CMK (cell line): ENCODE data around the gene CPNE6.
A peak's percentile ranks its signal among the peaks of the same experiment; 100 is the strongest.

Experiments
- DNase-seq: peaks from one replicate; pipeline ENCODE4 v3.0.0-alpha.2; 2010; ENCODE audit warnings: low read depth

The CPNE6 gene

GRCh38 chr14:24086193-24086955 lies 15.0 kb downstream of the CPNE6 start:
- DNase-seq = no peak

GRCh38 chr14:24087004-24087403 lies 15.6 kb downstream of the CPNE6 start:
- DNase-seq = no peak

- no peak for DNase-seq
Observed at GRCh38 chr14:24088095-24088494, 16.7 kb downstream of the CPNE6 start.

- DNase-seq = no peak
Observed at GRCh38 chr14:24089890-24090289, 18.5 kb downstream of the CPNE6 start.

- DNase-seq = no peak
Observed at GRCh38 chr14:24092110-24092504, 20.7 kb downstream of the CPNE6 start.

- no peak for DNase-seq
Observed at GRCh38 chr14:24092505-24093206, 21.3 kb downstream of the CPNE6 start.

- DNase-seq = no peak
Observed at GRCh38 chr14:24093207-24093900, 22.0 kb downstream of the CPNE6 start.

GRCh38 chr14:24093901-24094840 lies 22.8 kb downstream of the CPNE6 start, which contains the start of gene PCK2:
TSS of gene PCK2 (plus strand) at chr14:24094311. CDS start at chr14:24094406, 95 bp downstream.
- DNase-seq = peak; percentile 87

GRCh38 chr14:24094841-24095270 lies 23.5 kb downstream of the CPNE6 start:
- peak; percentile 25 for DNase-seq

GRCh38 chr14:24095271-24096068 lies 24.1 kb downstream of the CPNE6 start:
- DNase-seq = peak; percentile 75

GRCh38 chr14:24096545-24097181 lies 25.3 kb downstream of the CPNE6 start:
- no peak for DNase-seq

- DNase-seq = no peak
Observed at GRCh38 chr14:24098229-24098926, 27.0 kb downstream of the CPNE6 start.

- DNase-seq = no peak
Observed at GRCh38 chr14:24098927-24099813, 27.8 kb downstream of the CPNE6 start.

GRCh38 chr14:24100197-24100981 lies 29.0 kb downstream of the CPNE6 start:
- DNase-seq = no peak

- DNase-seq = no peak
Observed at GRCh38 chr14:24100982-24101494, 29.7 kb downstream of the CPNE6 start.

- DNase-seq = no peak
Observed at GRCh38 chr14:24102357-24103048, 31.1 kb downstream of the CPNE6 start.

GRCh38 chr14:24103451-24103850 lies 32.1 kb downstream of the CPNE6 start:
- no peak for DNase-seq
